Measurements from ENCODE around the gene TUBGCP5. TPM values are rescaled to one million over a fixed set of nuclear protein-coding genes. Genes with fewer than 3 reads are reported as not detected.
A peak's percentile ranks its signal among the peaks of the same experiment; 100 is the strongest.

Gene TUBGCP5
- total RNA-seq, 1 donor from 2014 or later = 12.9 TPM

GRCh38 chr15:22954798-22955543 is 84.4 kb downstream of the TUBGCP5 start:
- H3K27me3 ChIP-seq (ENCODE audit: control insufficient read depth, insufficient read depth, low read length) = no peaks in the 10 kb centered on the region
- no peak for DNase-seq (ENCODE audit: low read depth)
- TF ChIP-seq CTCF (IDR thresholded peaks at IDR 0.05; ENCODE audit: insufficient read depth, low read length, severe bottlenecking) = no peak
- no peak for FAIRE-seq
- no peaks in the 10 kb centered on the region for H3K36me3 ChIP-seq (ENCODE audit: control insufficient read depth, insufficient read depth, low read length)
- H3K4me3 ChIP-seq (ENCODE audit: low read depth, low read length) = no peak overlapping the region

- no peaks in the 10 kb centered on the region for H3K36me3 ChIP-seq (ENCODE audit: control insufficient read depth, insufficient read depth, low read length)
- no peak overlapping the region for H3K4me3 ChIP-seq (ENCODE audit: low read depth, low read length)
- TF ChIP-seq CTCF (IDR thresholded peaks at IDR 0.05; ENCODE audit: insufficient read depth, low read length, severe bottlenecking) = no peak
- FAIRE-seq (no peak), DNase-seq (ENCODE audit: low read depth) (no peak)
- no peaks in the 10 kb centered on the region for H3K27me3 ChIP-seq (ENCODE audit: control insufficient read depth, insufficient read depth, low read length)
These were observed 85.0 kb downstream of the TUBGCP5 start for GRCh38 chr15:22954326-22954725.

- FAIRE-seq (no peak), DNase-seq (ENCODE audit: low read depth) (no peak)
- no peak for TF ChIP-seq CTCF (IDR thresholded peaks at IDR 0.05; ENCODE audit: insufficient read depth, low read length, severe bottlenecking)
- Histone ChIP-seq H3K27me3 (ENCODE audit: control insufficient read depth, insufficient read depth, low read length) (no peaks in the 10 kb centered on the region), H3K36me3 (ENCODE audit: control insufficient read depth, insufficient read depth, low read length) (no peaks in the 10 kb centered on the region), H3K4me3 (ENCODE audit: low read depth, low read length) (no peak overlapping the region)
These were observed 86.4 kb downstream of the TUBGCP5 start for GRCh38 chr15:22952796-22953579.

GRCh38 chr15:22951381-22952280 is 87.7 kb downstream of the TUBGCP5 start:
- H3K36me3 ChIP-seq (ENCODE audit: control insufficient read depth, insufficient read depth, low read length) = peaks cover 1% of the 10 kb centered on the region
- FAIRE-seq (no peak), DNase-seq (ENCODE audit: low read depth) (peak; percentile 23)
- H3K4me3 ChIP-seq (ENCODE audit: low read depth, low read length) = no peak overlapping the region
- TF ChIP-seq CTCF (IDR thresholded peaks at IDR 0.05; ENCODE audit: insufficient read depth, low read length, severe bottlenecking) = no peak
- H3K27me3 ChIP-seq (ENCODE audit: control insufficient read depth, insufficient read depth, low read length) = no peaks in the 10 kb centered on the region

GRCh38 chr15:22951031-22951380 is 88.4 kb downstream of the TUBGCP5 start:
- Histone ChIP-seq H3K4me3 (ENCODE audit: low read depth, low read length) (no peak overlapping the region), H3K27me3 (ENCODE audit: control insufficient read depth, insufficient read depth, low read length) (no peaks in the 10 kb centered on the region), H3K36me3 (ENCODE audit: control insufficient read depth, insufficient read depth, low read length) (peaks cover 3% of the 10 kb centered on the region)
- TF ChIP-seq CTCF (IDR thresholded peaks at IDR 0.05; ENCODE audit: insufficient read depth, low read length, severe bottlenecking) = no peak
- FAIRE-seq (no peak), DNase-seq (ENCODE audit: low read depth) (no peak)
